VCaP (cell line): ENCODE data around the gene ZNF211.

Experiments used
- H3K27ac ChIP-seq: fragments of 450-650 bp; 2 replicates; pipeline ENCODE4 v1.5.1; 2017
- CTCF ChIP-seq: fragments of 450-650 bp; conservative IDR thresholded peaks from 2 replicates; pipeline ENCODE4 v1.5.1; 2017; ENCODE audit warnings: mild to moderate bottlenecking, moderate library complexity

Gene ZNF211

GRCh38 chr19:57632987-57633831 is at the start of gene ZNF211:
Gene ZNF211 (plus strand): TSS chr19:57633168. CDS start chr19:57633347, 179 bp downstream.
- TF ChIP-seq CTCF: no peak
- peak within 1 kb of the TSS; percentile 83 for H3K27ac ChIP-seq

GRCh38 chr19:57583521-57584416 is 49.2 kb upstream of the ZNF211 start, which contains the start of gene ZIK1:
Gene ZIK1 (plus strand): TSS chr19:57584145. CDS start chr19:57584357, 212 bp downstream.
- TF ChIP-seq CTCF: peak; percentile 37
- H3K27ac ChIP-seq: peak within 1 kb of the TSS; percentile 81

GRCh38 chr19:57587529-57587928 is 45.4 kb upstream of the ZNF211 start:
- TF ChIP-seq CTCF: no peak
- no peak overlapping the region for H3K27ac ChIP-seq

- H3K27ac ChIP-seq: peak overlapping the region; percentile 72
These were observed 33.6 kb upstream of the ZNF211 start for GRCh38 chr19:57599377-57599760.

GRCh38 chr19:57599761-57600383 is 33.1 kb upstream of the ZNF211 start, which contains the start of gene ZNF530:
Gene ZNF530 (plus strand): TSS chr19:57599885. CDS start chr19:57604346, 4,461 bp downstream.
- no peak for TF ChIP-seq CTCF
- H3K27ac ChIP-seq: peak within 1 kb of the TSS; percentile 72

More at GRCh38 chr19:57599377-57599760, 33.6 kb upstream of the ZNF211 start:
- no peak for TF ChIP-seq CTCF

- TF ChIP-seq CTCF: no peak
- no peak overlapping the region for H3K27ac ChIP-seq
These were observed 26.0 kb upstream of the ZNF211 start for GRCh38 chr19:57606931-57607330.
